ENCODE results near the gene ZBED4. TPM values are rescaled to one million over a fixed set of nuclear protein-coding genes. Genes with fewer than 3 reads are reported as not detected.

Gene ZBED4
- polyA plus RNA-seq, 3 donors, result 16.3 to 18.7 (median 17.9) TPM

DNA sequence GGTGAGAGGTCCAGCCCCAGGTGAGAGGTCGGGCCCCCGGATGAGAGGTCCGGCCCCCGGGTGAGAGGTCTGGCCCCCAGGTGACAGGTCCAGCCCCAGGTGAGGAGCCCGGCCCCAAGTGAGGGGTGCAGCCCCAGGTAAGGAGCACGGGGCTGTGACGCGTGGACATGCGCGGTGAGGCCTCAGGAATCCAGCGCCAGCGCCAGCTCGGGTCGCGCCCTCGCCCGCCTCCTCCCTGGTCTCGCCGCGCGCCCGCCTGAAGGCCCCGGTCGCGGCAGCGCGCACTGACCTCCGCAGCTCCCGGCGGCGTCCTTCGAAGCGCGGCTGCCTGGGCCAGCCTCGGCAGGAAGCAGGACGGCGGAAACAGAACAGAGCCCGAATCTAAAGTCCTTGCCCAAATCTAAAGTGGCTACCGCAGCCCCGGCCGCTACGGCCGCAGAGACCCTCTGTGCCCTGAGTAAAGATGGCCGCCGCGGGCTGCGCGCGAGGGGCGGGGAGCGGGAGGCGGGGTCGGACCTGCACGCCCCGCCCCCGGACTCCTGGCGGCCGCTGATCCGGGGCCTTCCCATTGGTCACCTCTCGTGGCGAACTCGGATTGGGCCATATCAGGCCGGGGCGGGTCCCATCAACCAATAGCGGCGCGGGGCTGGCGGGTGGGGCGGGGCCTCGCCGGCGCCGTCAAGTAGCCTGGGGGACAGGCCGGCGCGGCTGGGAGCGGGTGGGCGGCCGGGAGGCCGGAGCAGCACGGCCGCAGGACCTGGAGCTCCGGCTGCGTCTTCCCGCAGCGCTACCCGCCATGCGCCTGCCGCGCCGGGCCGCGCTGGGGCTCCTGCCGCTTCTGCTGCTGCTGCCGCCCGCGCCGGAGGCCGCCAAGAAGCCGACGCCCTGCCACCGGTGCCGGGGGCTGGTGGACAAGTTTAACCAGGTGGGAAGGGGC is 64.6 kb downstream of the ZBED4 start, which contains the start of the genes ALG12 and CRELD2:
ALG12 (minus strand) TSS at position 465 of the 937 bp plus-strand sequence. CDS start 4,673 bp downstream, outside the sequence.
CRELD2 (plus strand) TSS at position 661 of the 937 bp plus-strand sequence; CDS start at position 797, 136 bp downstream.
- DNase-seq, result peak; percentile 97

- no peak for DNase-seq
Measured at GRCh38 chr22:49918911-49919881, 65.6 kb downstream of the ZBED4 start.

GRCh38 chr22:49920859-49921258 is 67.2 kb downstream of the ZBED4 start:
- DNase-seq, result no peak

DNA sequence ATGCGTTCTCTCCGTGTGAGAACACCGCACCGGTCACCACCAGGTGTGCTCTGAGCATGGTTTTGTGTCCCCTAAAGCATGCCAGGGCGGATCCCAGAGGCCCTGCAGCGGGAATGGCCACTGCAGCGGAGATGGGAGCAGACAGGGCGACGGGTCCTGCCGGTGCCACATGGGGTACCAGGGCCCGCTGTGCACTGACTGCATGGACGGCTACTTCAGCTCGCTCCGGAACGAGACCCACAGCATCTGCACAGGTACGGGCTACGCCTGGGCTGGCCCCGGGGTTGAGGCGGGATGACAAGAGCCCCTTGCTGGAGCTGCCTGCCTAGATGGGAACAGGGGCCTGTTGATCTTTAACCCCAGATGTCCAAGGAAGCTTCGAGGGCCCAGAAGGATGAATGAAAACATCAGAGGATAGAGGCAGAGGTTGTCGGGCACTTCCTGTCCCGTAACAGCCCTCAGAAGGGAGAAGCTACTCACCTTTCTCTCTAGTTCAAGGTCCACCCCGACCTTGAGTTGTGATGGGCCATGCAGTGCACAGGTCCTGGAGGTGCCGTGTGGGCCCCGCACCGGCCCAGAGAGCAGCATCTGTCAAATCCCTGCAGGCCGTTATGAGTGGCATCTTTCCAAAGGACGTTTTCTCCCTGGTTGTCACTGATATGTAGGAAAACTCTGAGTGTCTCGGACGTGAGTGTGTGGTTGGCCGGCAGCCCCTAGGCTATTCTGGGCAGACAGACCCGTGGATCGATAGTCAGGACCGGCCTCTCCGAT is 68.0 kb downstream of the ZBED4 start:
- DNase-seq, result no peak

- DNase-seq, result no peak
Measured at GRCh38 chr22:49922484-49922883, 68.8 kb downstream of the ZBED4 start.

GRCh38 chr22:49922926-49923325 is 69.3 kb downstream of the ZBED4 start:
- no peak for DNase-seq

- DNase-seq, result no peak
Measured at GRCh38 chr22:49923445-49923844, 69.8 kb downstream of the ZBED4 start.

DNA sequence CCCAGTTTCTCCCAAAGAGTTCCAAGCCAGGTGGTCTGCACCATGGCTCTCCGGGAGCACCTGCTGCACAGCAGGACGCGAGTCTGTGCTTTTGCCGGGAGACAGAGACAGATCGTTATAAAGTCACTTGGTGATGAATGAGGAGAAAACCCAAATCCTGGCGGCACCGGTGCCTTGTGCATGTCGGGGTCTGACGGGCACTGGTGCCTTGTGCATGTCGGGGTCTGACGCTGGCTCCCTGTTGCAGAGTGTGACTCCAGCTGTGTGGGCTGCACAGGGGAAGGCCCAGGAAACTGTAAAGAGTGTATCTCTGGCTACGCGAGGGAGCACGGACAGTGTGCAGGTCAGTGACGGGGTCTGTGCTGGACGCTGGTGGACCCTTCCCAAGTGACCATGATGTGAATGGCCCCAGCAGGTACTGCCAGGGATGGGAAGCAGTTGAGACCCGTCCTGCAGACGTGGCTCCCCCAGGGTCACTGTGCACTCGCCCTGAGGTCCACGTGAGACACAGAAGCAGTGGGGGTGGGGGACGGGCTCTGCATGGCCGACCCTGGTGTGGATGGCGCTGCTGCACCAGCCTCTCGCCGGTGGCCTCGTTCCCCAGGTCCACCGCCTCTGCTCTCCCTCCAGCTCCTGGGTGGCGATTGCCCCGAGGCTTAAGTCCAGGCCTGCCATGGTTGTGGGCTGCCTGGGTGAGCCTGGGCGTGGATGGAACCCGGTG is 70.6 kb downstream of the ZBED4 start:
- no peak for DNase-seq

GRCh38 chr22:49925525-49926128 is 72.0 kb downstream of the ZBED4 start:
- DNase-seq, result no peak

DNA sequence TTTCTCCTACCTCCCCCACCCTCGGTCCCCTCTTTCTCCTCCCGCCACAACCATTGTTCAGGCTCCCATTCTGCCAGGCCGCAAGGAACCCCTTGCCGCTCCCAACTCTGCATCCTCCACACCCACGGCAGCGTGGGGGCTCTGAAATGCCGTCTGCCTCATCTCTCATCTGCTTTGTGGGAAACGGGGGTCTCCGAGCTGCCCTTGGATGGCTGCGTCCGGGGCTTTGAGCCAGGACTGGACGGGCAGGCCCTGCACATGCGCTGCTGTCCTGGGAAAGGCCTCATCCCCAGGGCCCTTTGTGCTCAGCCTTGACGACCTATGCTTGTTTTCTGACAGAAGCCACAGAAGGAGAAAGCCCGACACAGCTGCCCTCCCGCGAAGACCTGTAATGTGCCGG is 73.3 kb downstream of the ZBED4 start:
- no peak for DNase-seq

GRCh38 chr22:49927483-49928184 is 74.0 kb downstream of the ZBED4 start:
- no peak for DNase-seq

DNA sequence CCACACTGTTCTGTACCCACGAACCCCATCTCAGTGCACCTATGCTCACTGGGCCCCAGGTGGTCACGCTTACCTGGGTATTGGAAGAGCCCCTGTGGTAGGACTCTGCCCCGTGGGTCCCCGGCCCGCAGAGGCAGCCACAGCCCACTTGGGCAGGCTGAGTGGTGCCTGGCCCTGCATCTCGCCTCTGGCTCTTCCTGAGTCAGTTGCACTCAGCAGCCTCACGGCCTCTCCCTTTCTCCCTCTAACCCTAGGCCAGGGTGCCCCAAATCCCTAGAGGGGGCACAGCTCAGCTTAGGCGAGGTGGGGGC is 74.5 kb downstream of the ZBED4 start:
- no peak for DNase-seq

GRCh38 chr22:49928555-49929210 is 75.0 kb downstream of the ZBED4 start:
- DNase-seq, result no peak

- DNase-seq, result no peak
Measured at GRCh38 chr22:49929211-49929979, 75.8 kb downstream of the ZBED4 start.

GRCh38 chr22:49929994-49930575 is 76.4 kb downstream of the ZBED4 start:
- no peak for DNase-seq

GRCh38 chr22:49930596-49931412 is 77.2 kb downstream of the ZBED4 start:
- DNase-seq, result no peak
